Measurements from ENCODE around the gene LGALS9.
"Not testable (repeated sequence)": the region's sequence is repeated elsewhere in the genome, so short reads cannot be mapped to it uniquely, and the experiment has no call there.

Gene LGALS9

DNA sequence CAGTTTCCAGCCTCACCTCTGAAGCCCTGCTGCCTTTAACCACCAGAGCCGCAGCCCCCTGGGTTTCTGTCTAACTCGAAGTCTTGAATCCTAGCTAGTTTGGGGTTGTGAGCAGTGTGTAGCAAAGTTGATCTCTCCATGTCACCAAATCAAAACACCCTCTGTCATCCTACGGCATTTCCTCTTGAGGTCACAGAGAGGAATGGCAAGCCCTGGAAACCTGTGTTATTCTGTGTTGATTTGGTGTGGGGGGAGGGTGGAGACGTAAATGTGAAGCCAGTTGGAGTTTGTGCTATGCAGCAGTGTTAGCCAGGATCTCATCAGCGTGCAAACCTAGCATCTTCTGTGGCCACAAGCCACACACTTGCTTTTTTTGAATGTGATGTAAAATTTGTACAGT is 5.1 kb upstream of the LGALS9 start:
- TF ChIP-seq, protein P1, sequence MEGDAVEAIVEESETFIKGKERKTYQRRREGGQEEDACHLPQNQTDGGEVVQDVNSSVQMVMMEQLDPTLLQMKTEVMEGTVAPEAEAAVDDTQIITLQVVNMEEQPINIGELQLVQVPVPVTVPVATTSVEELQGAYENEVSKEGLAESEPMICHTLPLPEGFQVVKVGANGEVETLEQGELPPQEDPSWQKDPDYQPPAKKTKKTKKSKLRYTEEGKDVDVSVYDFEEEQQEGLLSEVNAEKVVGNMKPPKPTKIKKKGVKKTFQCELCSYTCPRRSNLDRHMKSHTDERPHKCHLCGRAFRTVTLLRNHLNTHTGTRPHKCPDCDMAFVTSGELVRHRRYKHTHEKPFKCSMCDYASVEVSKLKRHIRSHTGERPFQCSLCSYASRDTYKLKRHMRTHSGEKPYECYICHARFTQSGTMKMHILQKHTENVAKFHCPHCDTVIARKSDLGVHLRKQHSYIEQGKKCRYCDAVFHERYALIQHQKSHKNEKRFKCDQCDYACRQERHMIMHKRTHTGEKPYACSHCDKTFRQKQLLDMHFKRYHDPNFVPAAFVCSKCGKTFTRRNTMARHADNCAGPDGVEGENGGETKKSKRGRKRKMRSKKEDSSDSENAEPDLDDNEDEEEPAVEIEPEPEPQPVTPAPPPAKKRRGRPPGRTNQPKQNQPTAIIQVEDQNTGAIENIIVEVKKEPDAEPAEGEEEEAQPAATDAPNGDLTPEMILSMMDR (IDR thresholded peaks at IDR 0.05; ENCODE audit: unreplicated experiment in 3 of 3): no peak
- H3K36me3 Mint-ChIP-seq (ENCODE audit: low read depth): peaks cover 31% of the 10 kb centered on the region
- H3K9me3 Mint-ChIP-seq: no peaks in the 10 kb centered on the region
- H3K4me1 Mint-ChIP-seq: peaks cover 5% of the 10 kb centered on the region
- H3K4me3 Mint-ChIP-seq: no peak overlapping the region
- no peak overlapping the region for H3K27ac Mint-ChIP-seq
- no peaks in the 10 kb centered on the region for H3K27me3 Mint-ChIP-seq (ENCODE audit: low read depth)

DNA sequence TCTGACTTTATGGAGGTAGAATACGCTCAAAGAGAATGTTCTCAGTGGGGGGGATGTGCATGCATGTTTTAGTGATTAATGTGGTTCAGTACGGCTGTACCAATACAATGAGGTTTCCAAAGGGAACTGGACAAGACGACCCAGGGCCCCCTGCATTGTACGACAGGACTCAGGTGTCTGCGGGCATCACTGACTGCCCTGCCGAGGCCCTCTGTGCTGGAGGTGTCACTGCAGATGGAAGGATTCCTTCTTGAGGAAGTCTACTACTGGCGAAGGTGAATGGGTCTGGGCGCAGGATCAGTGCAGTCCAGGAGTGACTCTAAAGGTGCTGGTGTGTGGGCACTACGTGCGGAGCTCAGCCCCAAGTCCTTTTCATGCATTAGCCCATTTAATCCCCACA is 3.5 kb upstream of the LGALS9 start:
- TF ChIP-seq, protein P1 (IDR thresholded peaks at IDR 0.05; ENCODE audit: unreplicated experiment in 3 of 3): no peak
- Mint-ChIP-seq H3K4me1 (peaks cover 6% of the 10 kb centered on the region), H3K4me3 (no peak overlapping the region), H3K27ac (no peak overlapping the region), H3K9me3 (no peaks in the 10 kb centered on the region), H3K27me3 (ENCODE audit: low read depth) (no peaks in the 10 kb centered on the region), H3K36me3 (ENCODE audit: low read depth) (peaks cover 22% of the 10 kb centered on the region)

DNA sequence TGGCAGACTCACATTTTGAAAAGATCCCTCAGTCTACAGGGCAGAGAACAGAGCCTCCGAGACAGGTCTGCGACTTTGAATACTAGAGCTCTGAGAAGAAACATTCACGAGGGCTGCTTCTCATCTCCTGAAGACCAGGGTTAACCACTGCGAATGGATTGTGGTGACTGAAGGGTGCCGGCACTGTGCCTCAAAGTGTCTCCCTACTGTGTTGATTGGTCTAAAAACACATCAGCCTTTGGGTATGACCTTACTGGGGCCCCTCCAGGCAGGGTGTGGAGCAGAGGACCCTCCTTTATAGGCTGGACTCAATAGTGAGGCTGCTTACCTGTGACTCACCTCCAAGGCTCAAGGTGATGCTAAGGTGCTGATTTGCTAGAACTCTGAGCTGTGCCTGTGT is 2.6 kb upstream of the LGALS9 start:
- Mint-ChIP-seq H3K27me3 (ENCODE audit: low read depth) (no peaks in the 10 kb centered on the region), H3K9me3 (no peaks in the 10 kb centered on the region), H3K4me3 (no peak overlapping the region), H3K4me1 (peaks cover 11% of the 10 kb centered on the region), H3K36me3 (ENCODE audit: low read depth) (peaks cover 16% of the 10 kb centered on the region), H3K27ac (no peak overlapping the region)
- TF ChIP-seq, protein P1 (IDR thresholded peaks at IDR 0.05; ENCODE audit: unreplicated experiment in 3 of 3): no peak

DNA sequence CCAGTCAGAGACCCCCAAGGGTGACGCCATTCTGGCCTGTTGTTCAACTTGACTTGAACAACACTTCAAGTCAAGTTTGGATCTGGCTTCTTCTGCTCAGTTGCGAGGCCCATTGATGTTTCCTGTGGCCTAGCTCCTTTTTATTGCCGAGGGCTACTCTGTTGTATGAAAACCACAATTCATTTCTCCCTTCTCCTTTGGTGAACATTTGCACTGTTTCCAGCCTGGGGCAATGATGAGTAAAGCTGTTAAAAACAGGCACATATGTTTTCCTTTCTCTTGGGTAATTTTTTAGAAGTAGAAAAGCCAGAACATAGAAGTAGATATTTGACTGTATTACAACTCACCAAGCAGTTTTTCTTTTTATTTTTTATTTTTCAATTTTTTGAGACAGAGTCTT is 1.7 kb upstream of the LGALS9 start:
- H3K9me3 Mint-ChIP-seq; H3K4me3 Mint-ChIP-seq; H3K4me1 Mint-ChIP-seq; H3K27me3 Mint-ChIP-seq (ENCODE audit: low read depth); H3K27ac Mint-ChIP-seq: not testable (repeated sequence)
- peaks cover 12% of the 10 kb centered on the region for H3K36me3 Mint-ChIP-seq (ENCODE audit: low read depth)

DNA sequence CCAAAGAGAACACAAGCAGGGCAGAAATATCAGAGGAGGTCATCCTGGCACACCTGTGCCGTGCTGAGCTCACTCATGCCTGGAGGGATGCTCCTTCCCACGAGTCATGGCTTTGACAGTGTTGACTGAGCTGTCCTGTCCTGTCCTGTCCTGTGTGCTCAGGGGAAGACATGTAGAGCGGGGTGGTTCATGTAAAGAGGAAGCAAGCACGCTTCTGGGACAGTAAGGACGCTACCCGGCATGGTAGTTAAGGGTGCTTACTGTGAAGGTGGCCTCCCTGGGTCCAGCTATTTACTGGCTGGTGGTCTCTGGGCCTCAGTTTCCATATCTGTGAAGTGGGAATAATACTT is 398 bp downstream of the LGALS9 start:
- Mint-ChIP-seq H3K36me3 (ENCODE audit: low read depth) (peaks cover 8% of the 10 kb centered on the region), H3K4me3 (no peak overlapping the region), H3K4me1 (peaks cover 21% of the 10 kb centered on the region), H3K9me3 (no peaks in the 10 kb centered on the region), H3K27ac (peak overlapping the region in 2 of 3 experiments; percentile 54 to 63), H3K27me3 (ENCODE audit: low read depth) (no peaks in the 10 kb centered on the region)
- TF ChIP-seq, protein P1 (IDR thresholded peaks at IDR 0.05; ENCODE audit: unreplicated experiment in 3 of 3): no peak

DNA sequence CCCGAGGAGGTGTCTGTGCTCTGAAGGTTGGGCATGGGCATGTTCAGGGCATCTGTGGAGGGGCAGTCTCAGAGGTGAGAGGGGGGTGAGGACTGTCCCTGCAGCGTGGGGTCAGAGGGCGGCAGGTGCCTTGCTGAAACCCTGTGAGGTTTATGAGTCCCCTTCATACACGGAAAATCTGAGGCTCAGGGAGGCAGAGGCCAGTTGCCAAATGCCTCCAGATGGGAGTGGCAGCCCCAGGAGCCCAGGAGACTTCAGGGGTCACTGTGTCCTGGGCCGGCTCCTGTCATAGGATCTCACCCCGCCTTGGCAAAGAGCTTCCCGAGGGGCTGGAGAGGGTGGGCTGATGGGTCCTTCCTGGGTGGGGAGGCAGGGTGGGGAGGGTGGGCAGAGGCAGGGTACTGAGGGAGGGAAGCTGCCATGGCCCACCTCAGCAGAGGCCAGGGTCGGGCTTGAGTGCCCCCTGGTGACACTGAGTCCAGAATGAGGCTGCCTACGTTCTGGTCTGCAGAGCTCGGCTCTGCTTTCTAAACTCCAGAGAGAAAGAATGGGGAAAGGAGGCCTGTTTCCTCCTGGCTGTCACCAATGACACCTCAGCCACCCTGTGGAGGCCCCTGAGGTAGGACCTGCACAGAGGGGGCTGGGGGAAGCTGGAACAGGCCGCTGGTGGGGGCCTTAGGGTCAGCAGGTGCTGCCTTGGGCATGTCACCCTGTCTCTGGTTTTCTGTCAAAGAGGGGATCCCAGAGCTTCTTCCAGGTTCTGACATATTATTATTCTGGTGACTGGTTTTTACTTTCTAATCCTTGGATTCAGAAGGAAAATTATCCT is 1.1 kb downstream of the LGALS9 start:
- Mint-ChIP-seq H3K36me3 (ENCODE audit: low read depth) (peaks cover under 1% of the 10 kb centered on the region), H3K27me3 (ENCODE audit: low read depth) (no peaks in the 10 kb centered on the region), H3K27ac (peak overlapping the region in 2 of 3 experiments; percentile 78 to 79), H3K9me3 (no peaks in the 10 kb centered on the region), H3K4me1 (peaks cover 21% of the 10 kb centered on the region), H3K4me3 (no peak overlapping the region)
- TF ChIP-seq, protein P1 (IDR thresholded peaks at IDR 0.05; ENCODE audit: unreplicated experiment in 3 of 3): no peak

DNA sequence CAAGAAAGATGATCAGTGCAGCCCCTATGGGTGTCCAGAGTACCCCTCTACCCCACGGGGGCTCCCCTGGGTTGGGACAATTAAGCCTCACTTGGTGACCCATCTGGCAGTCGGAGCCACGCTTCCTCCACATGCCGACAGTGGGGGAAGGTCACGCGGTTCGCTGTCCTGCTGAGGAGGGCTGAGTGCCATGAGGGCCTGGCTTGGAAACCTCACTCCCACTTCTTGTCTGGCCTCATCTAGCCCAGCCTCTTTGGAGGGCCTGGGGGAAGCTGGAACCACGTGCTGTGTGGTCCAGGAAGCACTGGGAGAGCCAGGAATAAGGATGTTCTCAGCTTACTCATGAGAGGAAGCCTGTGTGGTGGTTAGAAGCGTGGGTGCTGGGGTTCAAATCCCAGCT is 1.8 kb downstream of the LGALS9 start:
- H3K27ac Mint-ChIP-seq: peak overlapping the region in 2 of 3 experiments; percentile 78 to 79
- not testable (repeated sequence) for H3K4me3 Mint-ChIP-seq; H3K27me3 Mint-ChIP-seq (ENCODE audit: low read depth); H3K9me3 Mint-ChIP-seq; H3K36me3 Mint-ChIP-seq (ENCODE audit: low read depth)
- H3K4me1 Mint-ChIP-seq: peaks cover 21% of the 10 kb centered on the region

Data from nephron (organoid).